Central memory CD8-positive, alpha-beta T cell (primary cell): Measurements from ENCODE around the gene MRPL3.

Source experiments
- ATAC-seq: fragments of 150-1000 bp; cut with Tn5 transposase; replicated peaks from 2 replicates; pipeline ENCODE4 v1.10.0; 2022; ENCODE audit warnings: mild to moderate bottlenecking, moderate FRiP score, moderate number of reproducible peaks; ENCODE audit not compliant: poor library complexity, severe bottlenecking; ENCODE audit errors: extremely low read depth
- DNase-seq, 2 donors: peaks; one replicate each; pipeline ENCODE4 v3.0.0; 2021; ENCODE audit warnings: low spot score in 2 of 2
- H3K27ac Mint-ChIP-seq: one replicate; pipeline ENCODE4 v1.8.0; 2022; ENCODE audit warnings: low read depth, mild to moderate bottlenecking, moderate library complexity, mixed read lengths
- H3K27me3 Mint-ChIP-seq: one replicate; pipeline ENCODE4 v1.8.0; 2022; ENCODE audit warnings: mixed read lengths
- H3K36me3 Mint-ChIP-seq: one replicate; pipeline ENCODE4 v1.8.0; 2022; ENCODE audit warnings: mild to moderate bottlenecking, moderate library complexity, mixed read lengths; ENCODE audit not compliant: insufficient read depth
- H3K4me1 Mint-ChIP-seq: one replicate; pipeline ENCODE4 v1.8.0; 2022; ENCODE audit warnings: mixed read lengths
- H3K4me3 Mint-ChIP-seq: one replicate; pipeline ENCODE4 v1.8.0; 2022; ENCODE audit warnings: mild to moderate bottlenecking, moderate library complexity, mixed read lengths
- H3K9me3 Mint-ChIP-seq: one replicate; pipeline ENCODE4 v1.8.0; 2022; ENCODE audit warnings: mixed read lengths

MRPL3 gene

GRCh38 chr3:131537531-131537930 is 34.8 kb upstream of the MRPL3 start:
- H3K36me3 Mint-ChIP-seq = peaks cover 1% of the 10 kb centered on the region
- H3K4me1 Mint-ChIP-seq = no peaks in the 10 kb centered on the region
- H3K27me3 Mint-ChIP-seq = peaks cover 33% of the 10 kb centered on the region
- H3K27ac Mint-ChIP-seq = no peak overlapping the region
- DNase-seq (no peak), ATAC-seq (no peak)
- no peaks in the 10 kb centered on the region for H3K9me3 Mint-ChIP-seq
- H3K4me3 Mint-ChIP-seq = no peak overlapping the region

GRCh38 chr3:131535596-131535995 is 32.8 kb upstream of the MRPL3 start:
- Mint-ChIP-seq H3K4me1 (no peaks in the 10 kb centered on the region), H3K4me3 (no peak overlapping the region), H3K27me3 (peaks cover 41% of the 10 kb centered on the region), H3K9me3 (no peaks in the 10 kb centered on the region), H3K36me3 (peaks cover 1% of the 10 kb centered on the region), H3K27ac (no peak overlapping the region)
- DNase-seq (no peak), ATAC-seq (no peak)

- no peak overlapping the region for H3K4me3 Mint-ChIP-seq
- DNase-seq = no peak
- no peak for ATAC-seq
- no peak overlapping the region for H3K27ac Mint-ChIP-seq
- no peaks in the 10 kb centered on the region for H3K4me1 Mint-ChIP-seq
- no peaks in the 10 kb centered on the region for H3K9me3 Mint-ChIP-seq
- H3K27me3 Mint-ChIP-seq = peaks cover 36% of the 10 kb centered on the region
- H3K36me3 Mint-ChIP-seq = peaks cover 1% of the 10 kb centered on the region
Observed at GRCh38 chr3:131535131-131535530, 32.4 kb upstream of the MRPL3 start.

- ATAC-seq (no peak), DNase-seq (no peak)
- Mint-ChIP-seq H3K9me3 (no peaks in the 10 kb centered on the region), H3K36me3 (no peaks in the 10 kb centered on the region), H3K27me3 (peaks cover 46% of the 10 kb centered on the region), H3K4me3 (no peak overlapping the region), H3K27ac (no peak overlapping the region), H3K4me1 (no peaks in the 10 kb centered on the region)
Observed at GRCh38 chr3:131532645-131533044, 29.9 kb upstream of the MRPL3 start.

GRCh38 chr3:131530843-131531242 is 28.1 kb upstream of the MRPL3 start:
- ATAC-seq (no peak), DNase-seq (no peak)
- no peaks in the 10 kb centered on the region for H3K9me3 Mint-ChIP-seq
- H3K36me3 Mint-ChIP-seq = no peaks in the 10 kb centered on the region
- no peak overlapping the region for H3K4me3 Mint-ChIP-seq
- H3K27me3 Mint-ChIP-seq = peaks cover 56% of the 10 kb centered on the region
- no peaks in the 10 kb centered on the region for H3K4me1 Mint-ChIP-seq
- no peak overlapping the region for H3K27ac Mint-ChIP-seq

- Mint-ChIP-seq H3K36me3 (no peaks in the 10 kb centered on the region), H3K4me1 (no peaks in the 10 kb centered on the region), H3K4me3 (no peak overlapping the region), H3K27ac (no peak overlapping the region), H3K27me3 (peaks cover 60% of the 10 kb centered on the region), H3K9me3 (no peaks in the 10 kb centered on the region)
- DNase-seq = no peak
- ATAC-seq = no peak
Observed at GRCh38 chr3:131530388-131530787, 27.6 kb upstream of the MRPL3 start.

GRCh38 chr3:131526801-131527347 is 24.1 kb upstream of the MRPL3 start:
- Mint-ChIP-seq H3K4me3 (no peak overlapping the region), H3K27me3 (peaks cover 50% of the 10 kb centered on the region), H3K9me3 (no peaks in the 10 kb centered on the region), H3K27ac (no peak overlapping the region), H3K36me3 (no peaks in the 10 kb centered on the region), H3K4me1 (no peaks in the 10 kb centered on the region)
- no peak for DNase-seq
- ATAC-seq = no peak

GRCh38 chr3:131518680-131519079 is 15.9 kb upstream of the MRPL3 start:
- no peak overlapping the region for H3K4me3 Mint-ChIP-seq

GRCh38 chr3:131505421-131505820 is 2.6 kb upstream of the MRPL3 start:
- Mint-ChIP-seq H3K27ac (no peak overlapping the region), H3K4me3 (no peak overlapping the region), H3K27me3 (no peaks in the 10 kb centered on the region), H3K36me3 (peaks cover 10% of the 10 kb centered on the region), H3K9me3 (no peaks in the 10 kb centered on the region), H3K4me1 (peaks cover 26% of the 10 kb centered on the region)
- DNase-seq (no peak), ATAC-seq (no peak)

More at GRCh38 chr3:131518680-131519079, 15.9 kb upstream of the MRPL3 start:
- no peaks in the 10 kb centered on the region for H3K36me3 Mint-ChIP-seq
- H3K4me1 Mint-ChIP-seq = no peaks in the 10 kb centered on the region
- H3K9me3 Mint-ChIP-seq = no peaks in the 10 kb centered on the region
- no peak overlapping the region for H3K27ac Mint-ChIP-seq
- DNase-seq = no peak
- no peaks in the 10 kb centered on the region for H3K27me3 Mint-ChIP-seq
- no peak for ATAC-seq

GRCh38 chr3:131503320-131503635 is 507 bp upstream of the MRPL3 start:
- Mint-ChIP-seq H3K4me3 (peak overlapping the region; percentile 99), H3K27me3 (no peaks in the 10 kb centered on the region), H3K36me3 (peaks cover 24% of the 10 kb centered on the region), H3K9me3 (no peaks in the 10 kb centered on the region), H3K27ac (peak overlapping the region; percentile 89), H3K4me1 (peaks cover 26% of the 10 kb centered on the region)
- DNase-seq (no peak), ATAC-seq (no peak)

- Mint-ChIP-seq H3K4me3 (peak overlapping the region; percentile 99), H3K4me1 (peaks cover 28% of the 10 kb centered on the region), H3K36me3 (peaks cover 35% of the 10 kb centered on the region), H3K27ac (peak overlapping the region; percentile 89), H3K9me3 (no peaks in the 10 kb centered on the region), H3K27me3 (no peaks in the 10 kb centered on the region)
- ATAC-seq = no peak
- no peak for DNase-seq
Observed at GRCh38 chr3:131501949-131502348, 822 bp downstream of the MRPL3 start.

- H3K4me1 Mint-ChIP-seq = peaks cover 19% of the 10 kb centered on the region
- no peak overlapping the region for H3K27ac Mint-ChIP-seq
- no peaks in the 10 kb centered on the region for H3K27me3 Mint-ChIP-seq
- DNase-seq (no peak), ATAC-seq (no peak)
- H3K9me3 Mint-ChIP-seq = no peaks in the 10 kb centered on the region
- H3K36me3 Mint-ChIP-seq = peaks cover 45% of the 10 kb centered on the region
- no peak overlapping the region for H3K4me3 Mint-ChIP-seq
Observed at GRCh38 chr3:131494706-131495105, 8.1 kb downstream of the MRPL3 start.

- no peaks in the 10 kb centered on the region for H3K27me3 Mint-ChIP-seq
- H3K9me3 Mint-ChIP-seq = no peaks in the 10 kb centered on the region
- H3K4me3 Mint-ChIP-seq = no peak overlapping the region
- peaks cover 18% of the 10 kb centered on the region for H3K4me1 Mint-ChIP-seq
- DNase-seq (no peak), ATAC-seq (no peak)
- H3K27ac Mint-ChIP-seq = no peak overlapping the region
- peaks cover 35% of the 10 kb centered on the region for H3K36me3 Mint-ChIP-seq
Observed at GRCh38 chr3:131491775-131492174, 11.0 kb downstream of the MRPL3 start.

- H3K36me3 Mint-ChIP-seq = peaks cover 34% of the 10 kb centered on the region
- peaks cover 17% of the 10 kb centered on the region for H3K4me1 Mint-ChIP-seq
- H3K27ac Mint-ChIP-seq = no peak overlapping the region
- ATAC-seq = no peak
- H3K27me3 Mint-ChIP-seq = no peaks in the 10 kb centered on the region
- no peaks in the 10 kb centered on the region for H3K9me3 Mint-ChIP-seq
- DNase-seq = no peak
- H3K4me3 Mint-ChIP-seq = no peak overlapping the region
Observed at GRCh38 chr3:131491084-131491483, 11.7 kb downstream of the MRPL3 start.
